Stimulated activated CD8-positive, alpha-beta memory T cell treated with anti-CD3 and anti-CD28 coated beads, Interleukin-7, amount 100 ng/mL, for 4 hours (primary cell): Measurements from ENCODE around the gene RPS19BP1.

Experiments used
- DNase-seq, 2 donors: peaks; one replicate each; pipeline ENCODE4 v3.0.0-alpha.2; 2020; ENCODE audit warnings: low read depth in 2 of 2

The RPS19BP1 gene

GRCh38 chr22:39532215-39533073 lies at the start of gene RPS19BP1:
Gene RPS19BP1 (minus strand): TSS chr22:39532748. CDS start chr22:39532738, 10 bp downstream.
- DNase-seq: peak; percentile 99

GRCh38 chr22:39581303-39581702 lies 48.8 kb upstream of the RPS19BP1 start:
- no peak for DNase-seq

GRCh38 chr22:39580795-39581194 lies 48.2 kb upstream of the RPS19BP1 start:
- DNase-seq: no peak

GRCh38 chr22:39580006-39580441 lies 47.5 kb upstream of the RPS19BP1 start:
- no peak for DNase-seq

GRCh38 chr22:39577900-39578299 lies 45.4 kb upstream of the RPS19BP1 start:
- no peak for DNase-seq

GRCh38 chr22:39577366-39577765 lies 44.8 kb upstream of the RPS19BP1 start:
- DNase-seq: no peak

GRCh38 chr22:39576027-39576426 lies 43.5 kb upstream of the RPS19BP1 start:
- no peak for DNase-seq

- DNase-seq: no peak
These were observed 42.9 kb upstream of the RPS19BP1 start for GRCh38 chr22:39575552-39575825.

GRCh38 chr22:39574779-39575551 lies 42.4 kb upstream of the RPS19BP1 start:
- no peak for DNase-seq

- DNase-seq: no peak
These were observed 39.0 kb upstream of the RPS19BP1 start for GRCh38 chr22:39571538-39571937.

GRCh38 chr22:39570665-39571064 lies 38.1 kb upstream of the RPS19BP1 start, which contains the start of gene CACNA1I:
Gene CACNA1I (plus strand): TSS chr22:39570753. CDS start chr22:39570753, 0 bp downstream.
- DNase-seq: no peak

GRCh38 chr22:39570226-39570625 lies 37.7 kb upstream of the RPS19BP1 start:
- no peak for DNase-seq

- no peak for DNase-seq
These were observed 36.5 kb upstream of the RPS19BP1 start for GRCh38 chr22:39569066-39569465.

- no peak for DNase-seq
These were observed 35.9 kb upstream of the RPS19BP1 start for GRCh38 chr22:39568278-39568981.

- peak in 1 of 2 donors; percentile 6 for DNase-seq
These were observed 34.8 kb upstream of the RPS19BP1 start for GRCh38 chr22:39567135-39567946.

- DNase-seq: no peak
These were observed 32.9 kb upstream of the RPS19BP1 start for GRCh38 chr22:39565414-39565944.

- DNase-seq: no peak
These were observed 31.3 kb upstream of the RPS19BP1 start for GRCh38 chr22:39563571-39564428.

- DNase-seq: no peak
These were observed 30.4 kb upstream of the RPS19BP1 start for GRCh38 chr22:39562839-39563489.

- DNase-seq: no peak
These were observed 27.6 kb upstream of the RPS19BP1 start for GRCh38 chr22:39560127-39560526.
